HUES64 (cell line): ENCODE data around the gene DEF6. TPM values are rescaled to one million over a fixed set of nuclear protein-coding genes. Genes with fewer than 3 reads are reported as not detected.

Experiments used
- H3K27ac ChIP-seq: 2 replicates; pipeline ENCODE4 v1.7.0; 2013; ENCODE audit warnings: low read depth, low read length, inconsistent platforms
- H3K27me3 ChIP-seq: 2 replicates; pipeline ENCODE4 v1.6.1; 2013; ENCODE audit warnings: mild to moderate bottlenecking, low read length; ENCODE audit not compliant: insufficient read depth
- H3K36me3 ChIP-seq: 2 replicates; pipeline ENCODE4 v1.6.1; 2013; ENCODE audit warnings: mild to moderate bottlenecking, low read length; ENCODE audit not compliant: insufficient read depth
- H3K4me1 ChIP-seq: 2 replicates; pipeline ENCODE4 v1.6.1; 2013; ENCODE audit warnings: mild to moderate bottlenecking, low read length, moderate library complexity; ENCODE audit not compliant: insufficient read depth
- H3K4me3 ChIP-seq: 2 replicates; pipeline ENCODE4 v1.5.1; 2013; ENCODE audit warnings: mild to moderate bottlenecking, low read length, moderate library complexity
- H3K9ac ChIP-seq: 2 replicates; pipeline ENCODE4 v1.6.1; 2013; ENCODE audit warnings: mild to moderate bottlenecking, low read depth, low read length
- H3K9me3 ChIP-seq: 2 replicates; pipeline ENCODE4 v1.6.1; 2013; ENCODE audit warnings: low read depth, low read length; ENCODE audit not compliant: insufficient read depth
- WGBS: fragments of 150-250, 120-280 bp; methylation state at CpG from one replicate; pipeline ENCODE4 v1.1.7; 2013; ENCODE audit warnings: missing lambda C conversion rate; 5-methylcytosine and 5-hydroxymethylcytosine counted together
- polyA plus RNA-seq, 2 experiments: library from polyadenylated mRNA; stranded (reverse); fragments of 50-300 nt; gene quantifications; one replicate each; pipeline ENCODE4 v1.2.3, GENCODE V29; 2013

Gene DEF6, protein sequence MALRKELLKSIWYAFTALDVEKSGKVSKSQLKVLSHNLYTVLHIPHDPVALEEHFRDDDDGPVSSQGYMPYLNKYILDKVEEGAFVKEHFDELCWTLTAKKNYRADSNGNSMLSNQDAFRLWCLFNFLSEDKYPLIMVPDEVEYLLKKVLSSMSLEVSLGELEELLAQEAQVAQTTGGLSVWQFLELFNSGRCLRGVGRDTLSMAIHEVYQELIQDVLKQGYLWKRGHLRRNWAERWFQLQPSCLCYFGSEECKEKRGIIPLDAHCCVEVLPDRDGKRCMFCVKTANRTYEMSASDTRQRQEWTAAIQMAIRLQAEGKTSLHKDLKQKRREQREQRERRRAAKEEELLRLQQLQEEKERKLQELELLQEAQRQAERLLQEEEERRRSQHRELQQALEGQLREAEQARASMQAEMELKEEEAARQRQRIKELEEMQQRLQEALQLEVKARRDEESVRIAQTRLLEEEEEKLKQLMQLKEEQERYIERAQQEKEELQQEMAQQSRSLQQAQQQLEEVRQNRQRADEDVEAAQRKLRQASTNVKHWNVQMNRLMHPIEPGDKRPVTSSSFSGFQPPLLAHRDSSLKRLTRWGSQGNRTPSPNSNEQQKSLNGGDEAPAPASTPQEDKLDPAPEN
- polyA plus RNA-seq (2013, experiment 1 of 2) = 2.7 TPM
- 2.8 TPM for polyA plus RNA-seq (2013, experiment 2 of 2)

DNA sequence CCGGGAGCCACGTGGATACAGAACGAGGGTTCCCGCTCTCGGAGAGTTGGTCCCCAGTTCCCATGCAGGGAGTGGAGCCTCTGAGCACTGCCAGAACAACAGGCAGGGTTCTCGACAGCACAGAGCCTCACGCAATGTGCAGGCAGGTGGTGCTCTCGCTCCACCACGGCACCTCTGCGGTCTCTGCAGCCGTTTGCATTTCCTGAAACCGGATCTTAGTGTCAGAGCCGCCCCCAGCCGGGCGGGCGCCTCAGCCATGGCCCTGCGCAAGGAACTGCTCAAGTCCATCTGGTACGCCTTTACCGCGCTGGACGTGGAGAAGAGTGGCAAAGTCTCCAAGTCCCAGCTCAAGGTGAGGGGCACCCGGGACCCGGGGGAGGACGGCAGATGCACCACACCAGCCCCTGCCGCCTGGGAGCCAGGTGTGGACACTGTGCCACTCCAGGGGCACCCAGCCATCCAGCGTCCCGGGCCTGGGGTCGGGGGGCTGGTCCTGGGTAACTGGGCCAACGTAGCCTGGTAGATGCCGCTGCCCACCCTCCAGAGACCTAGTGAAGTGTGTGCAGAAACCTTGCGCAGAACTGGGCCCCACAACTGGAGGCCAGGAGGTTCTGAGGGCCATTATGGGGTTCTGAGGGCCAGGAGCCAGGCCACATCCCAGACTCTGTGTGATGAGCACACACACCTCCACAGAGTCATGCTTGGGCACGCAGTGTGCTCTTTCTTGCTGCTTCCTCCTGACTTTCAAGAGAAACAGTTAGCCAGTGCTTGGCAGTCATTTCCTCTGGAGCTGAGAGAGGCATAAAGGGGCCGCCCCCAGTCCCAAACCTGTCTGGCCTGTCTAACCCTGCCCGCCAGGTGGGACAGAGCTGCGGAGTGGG, at the start of gene DEF6:
TSS of gene DEF6 (plus strand) at position 218 of the 881 bp plus-strand sequence. CDS start at position 257, 39 bp downstream.
- peaks cover 17% of the 10 kb centered on the region for H3K4me1 ChIP-seq
- H3K9me3 ChIP-seq = no peaks in the 10 kb centered on the region
- WGBS = 29% methylated on average over 34 of the region's 35 CpGs
- H3K9ac ChIP-seq = no peak within 1 kb of the TSS; the same call in 1 of the 2 replicates
- peaks cover 8% of the 10 kb centered on the region; the same call in 1 of the 2 replicates for H3K36me3 ChIP-seq
- H3K27ac ChIP-seq = no peak within 1 kb of the TSS
- H3K27me3 ChIP-seq = no peaks in the 10 kb centered on the region
- H3K4me3 ChIP-seq = peak within 1 kb of the TSS; percentile 47

DNA sequence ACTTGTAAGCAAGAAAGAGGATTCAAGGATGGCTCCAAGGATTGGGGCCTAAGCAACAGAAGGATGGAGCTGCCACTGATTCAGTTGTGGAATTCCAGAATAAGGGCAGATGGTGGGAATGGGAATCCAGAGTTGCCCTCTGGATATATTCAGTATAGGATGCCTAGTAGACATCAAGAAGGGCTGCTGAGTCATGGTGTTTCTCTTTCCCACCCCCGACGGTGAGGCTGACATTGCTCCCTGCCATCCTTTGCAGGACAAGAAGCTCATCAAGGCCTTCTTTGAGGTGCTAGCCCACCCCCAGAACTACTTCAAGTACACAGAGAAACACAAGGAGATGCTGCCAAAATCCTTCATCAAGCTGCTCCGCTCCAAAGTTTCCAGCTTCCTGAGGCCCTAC, 49.3 kb upstream of the DEF6 start:
- Histone ChIP-seq H3K4me1 (peaks cover 16% of the 10 kb centered on the region), H3K27me3 (no peaks in the 10 kb centered on the region), H3K36me3 (peaks cover 14% of the 10 kb centered on the region; the same call in 1 of the 2 replicates), H3K9me3 (no peaks in the 10 kb centered on the region), H3K4me3 (no peak overlapping the region), H3K9ac (no peak overlapping the region), H3K27ac (no peak overlapping the region)
- 63% methylated on average over 3 of the region's 3 CpGs for WGBS

DNA sequence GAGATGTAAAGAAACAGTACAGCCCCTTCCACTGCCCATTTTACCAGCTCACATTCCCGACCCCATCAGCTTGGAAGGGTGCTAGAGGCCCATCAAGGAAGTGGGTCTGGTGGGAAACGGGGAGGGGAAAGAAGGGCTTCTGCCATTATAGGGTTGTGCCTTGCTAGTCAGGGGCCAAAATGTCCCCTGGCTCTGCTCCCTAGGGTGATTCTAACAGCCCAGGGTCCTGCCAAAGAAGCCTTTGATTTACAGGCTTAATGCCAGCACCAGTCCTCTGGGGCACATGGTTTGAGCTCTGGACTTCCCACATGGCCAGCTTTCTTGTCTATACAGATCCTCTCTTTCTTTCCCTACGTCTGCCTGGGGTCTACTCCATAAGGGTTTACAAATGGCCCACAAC, 48.7 kb upstream of the DEF6 start:
- Histone ChIP-seq H3K9me3 (no peaks in the 10 kb centered on the region), H3K4me3 (no peak overlapping the region), H3K27me3 (no peaks in the 10 kb centered on the region), H3K4me1 (peaks cover 16% of the 10 kb centered on the region), H3K27ac (no peak overlapping the region), H3K36me3 (peaks cover 14% of the 10 kb centered on the region; the same call in 1 of the 2 replicates), H3K9ac (no peak overlapping the region)
- 77% methylated on average over 3 of the region's 3 CpGs for WGBS

DNA sequence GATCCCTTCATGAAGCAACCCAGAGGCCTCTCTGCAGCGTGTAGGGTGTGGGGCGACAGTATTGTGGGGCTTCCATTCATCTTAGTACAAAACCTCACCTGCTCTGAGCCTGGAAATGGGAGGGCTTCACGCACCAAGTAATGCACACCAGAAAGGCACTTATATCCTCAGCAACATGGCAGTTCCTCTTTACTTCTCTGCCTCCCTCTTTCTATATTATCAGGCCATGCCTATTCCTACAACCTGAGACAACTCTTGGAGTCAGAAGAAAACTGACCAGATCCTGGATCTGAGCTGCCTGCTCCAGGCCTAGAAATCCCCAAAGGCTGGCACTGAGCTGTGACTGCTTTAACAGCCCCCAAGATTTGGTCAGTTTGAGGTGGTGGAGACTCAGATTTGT, 45.7 kb upstream of the DEF6 start:
- WGBS = over 99% methylated on average over 3 of the region's 3 CpGs
- Histone ChIP-seq H3K4me3 (no peak overlapping the region), H3K27ac (no peak overlapping the region), H3K36me3 (no peaks in the 10 kb centered on the region), H3K4me1 (peaks cover 16% of the 10 kb centered on the region), H3K27me3 (no peaks in the 10 kb centered on the region), H3K9ac (no peak overlapping the region), H3K9me3 (no peaks in the 10 kb centered on the region)

DNA sequence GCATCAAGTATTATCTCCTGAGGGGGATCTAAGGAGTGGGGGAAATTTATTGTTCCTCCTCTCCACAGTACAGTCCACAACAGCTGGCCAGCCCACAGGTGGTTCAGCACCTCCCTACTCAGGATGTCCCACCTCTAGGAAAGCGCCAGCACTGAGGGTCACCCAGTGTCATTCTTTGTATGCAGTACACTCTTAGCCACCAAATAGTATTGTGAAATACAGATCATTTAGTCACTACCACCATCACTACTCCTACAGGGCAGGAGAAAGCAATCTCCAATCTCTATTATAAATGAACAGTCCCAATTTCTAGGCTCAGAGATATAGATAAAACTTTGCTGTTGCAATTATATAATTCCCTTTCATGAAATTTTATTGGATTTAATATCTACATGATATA, 44.4 kb upstream of the DEF6 start:
- no peaks in the 10 kb centered on the region for H3K27me3 ChIP-seq
- WGBS = 95% methylated on average over 1 of the region's 1 CpG

DNA sequence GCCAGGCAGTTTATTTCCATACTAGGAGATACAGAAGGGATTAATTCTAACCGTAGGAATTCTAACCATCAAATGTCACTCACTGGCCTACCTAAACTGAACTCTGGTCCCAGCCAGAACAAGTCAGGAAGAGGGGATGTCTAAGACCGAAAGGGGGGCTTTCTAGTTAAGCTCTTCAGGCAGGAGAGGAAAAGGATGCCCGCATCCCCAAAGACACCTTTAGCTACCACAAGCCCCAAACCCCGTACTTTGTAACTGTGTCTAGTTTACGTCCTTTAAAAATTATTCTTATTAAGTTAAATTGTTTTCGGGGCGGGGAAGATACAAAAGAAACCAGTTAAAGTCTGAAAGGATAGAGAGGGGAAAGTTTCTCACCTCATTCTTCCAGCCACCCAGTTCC, 39.3 kb upstream of the DEF6 start:
- WGBS = 88% methylated on average over 1 of the region's 7 CpGs
- Histone ChIP-seq H3K4me1 (peaks cover 11% of the 10 kb centered on the region), H3K9ac (peak overlapping the region; percentile 94), H3K36me3 (no peaks in the 10 kb centered on the region), H3K9me3 (no peaks in the 10 kb centered on the region), H3K4me3 (peak overlapping the region; percentile 74), H3K27ac (no peak overlapping the region), H3K27me3 (no peaks in the 10 kb centered on the region)

More for the DNA sequence above, 44.4 kb upstream of the DEF6 start:
- Histone ChIP-seq H3K9ac (no peak overlapping the region), H3K36me3 (no peaks in the 10 kb centered on the region), H3K4me3 (no peak overlapping the region), H3K9me3 (no peaks in the 10 kb centered on the region), H3K4me1 (peaks cover 17% of the 10 kb centered on the region), H3K27ac (no peak overlapping the region)

DNA sequence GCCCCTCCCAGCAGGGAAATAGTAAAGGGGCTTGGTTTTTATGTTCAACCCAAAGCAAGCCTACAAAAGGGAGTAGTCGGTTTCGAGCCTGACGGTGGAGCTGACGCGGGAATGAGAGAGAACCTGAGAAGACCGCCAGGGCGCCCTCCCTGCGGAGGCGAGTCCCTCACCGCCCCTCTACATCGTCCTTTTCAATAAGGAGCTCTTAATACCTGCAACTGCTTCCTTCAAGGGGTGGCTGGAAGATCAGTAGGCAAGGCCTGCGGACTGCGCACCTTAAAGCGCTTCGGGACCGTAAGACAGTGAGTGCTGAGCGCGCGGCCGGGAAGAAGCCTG, 38.8 kb upstream of the DEF6 start:
- Histone ChIP-seq H3K9me3 (no peaks in the 10 kb centered on the region), H3K4me3 (peak overlapping the region; percentile 74), H3K36me3 (no peaks in the 10 kb centered on the region), H3K4me1 (peaks cover 11% of the 10 kb centered on the region), H3K27me3 (no peaks in the 10 kb centered on the region), H3K27ac (peak overlapping the region; percentile 99; the same call in 1 of the 2 replicates), H3K9ac (peak overlapping the region; percentile 94)
- WGBS = under 1% methylated on average over 20 of the region's 20 CpGs

DNA sequence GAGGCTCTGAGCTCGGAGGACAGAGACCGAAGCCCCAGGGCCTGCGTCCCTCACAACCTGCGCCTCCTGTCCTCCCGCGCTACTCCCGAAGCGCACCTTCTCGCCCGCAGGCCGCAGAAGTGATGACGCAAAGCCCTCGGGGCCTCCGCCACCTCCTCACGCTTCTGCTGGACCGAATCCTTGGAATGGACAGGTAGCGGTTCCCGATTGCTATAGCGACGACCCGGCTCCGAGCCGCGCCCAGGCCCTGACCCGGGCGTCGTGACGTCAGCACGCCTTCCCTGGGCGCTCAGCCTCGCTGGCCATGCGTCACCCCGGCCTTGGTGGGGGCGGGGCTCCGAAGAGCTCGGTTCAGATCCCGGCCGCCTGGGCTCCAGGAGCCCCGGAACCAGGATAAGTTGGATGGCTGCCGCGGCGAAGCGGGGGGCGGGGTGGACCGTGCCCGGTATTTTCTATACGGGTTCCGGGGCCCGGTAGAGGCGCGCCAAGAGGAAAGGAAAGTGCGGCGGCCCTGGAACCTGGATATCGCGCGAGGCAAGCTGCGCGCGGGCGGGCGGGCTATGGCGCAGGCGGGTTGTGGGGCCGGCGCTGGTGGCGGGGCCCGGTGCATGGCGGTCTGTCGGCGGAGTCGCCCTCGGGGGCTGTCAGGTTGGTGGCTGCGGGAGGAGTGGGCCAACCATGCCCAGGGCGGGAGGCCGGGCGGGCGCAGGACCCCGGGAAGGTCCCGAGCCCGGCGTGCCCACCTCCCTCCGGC, 38.2 kb upstream of the DEF6 start, which contains the start of gene ZNF76:
TSS of gene ZNF76 (plus strand) at position 542 of the 754 bp plus-strand sequence. CDS start 21,417 bp downstream, outside the sequence.
- Histone ChIP-seq H3K4me3 (peak within 1 kb of the TSS; percentile 74), H3K9ac (peak within 1 kb of the TSS; percentile 94), H3K27me3 (no peaks in the 10 kb centered on the region), H3K36me3 (no peaks in the 10 kb centered on the region), H3K4me1 (peaks cover 11% of the 10 kb centered on the region), H3K9me3 (no peaks in the 10 kb centered on the region), H3K27ac (peak within 1 kb of the TSS; percentile 99)
- under 1% methylated on average over 82 of the region's 82 CpGs for WGBS

DNA sequence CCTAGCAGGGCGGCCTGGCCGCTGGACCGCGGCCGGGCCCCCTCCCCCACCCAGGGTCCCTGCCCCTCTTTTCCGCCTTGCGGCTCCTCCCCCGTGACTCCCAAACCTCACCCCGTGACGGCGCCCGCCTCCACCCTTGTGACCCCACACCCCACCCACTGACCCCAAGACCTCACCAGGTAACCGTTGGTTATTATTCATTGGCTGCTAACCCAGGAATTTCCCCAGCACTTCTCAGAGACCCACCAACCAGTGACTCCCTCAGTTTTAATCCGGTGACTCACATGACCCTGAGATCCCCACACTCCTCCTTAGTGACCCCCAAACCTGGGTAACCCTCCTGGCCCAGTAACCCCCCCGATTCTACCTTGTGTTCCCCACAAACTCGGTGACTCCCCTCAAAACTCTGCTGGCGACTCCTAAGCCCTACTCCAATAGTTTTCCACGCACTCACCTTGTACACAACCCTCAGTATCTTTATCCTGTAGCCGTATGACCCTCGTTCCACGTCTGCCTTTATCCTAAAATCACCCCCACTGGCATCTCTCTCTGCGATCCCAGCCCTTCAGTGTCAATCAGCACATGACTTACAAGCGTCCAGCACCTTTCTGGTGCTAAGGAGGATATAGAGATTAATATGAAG, 37.5 kb upstream of the DEF6 start:
- Histone ChIP-seq H3K27me3 (no peaks in the 10 kb centered on the region), H3K36me3 (no peaks in the 10 kb centered on the region), H3K9me3 (no peaks in the 10 kb centered on the region), H3K27ac (peak overlapping the region; percentile 99), H3K4me3 (peak overlapping the region; percentile 74), H3K4me1 (peaks cover 11% of the 10 kb centered on the region), H3K9ac (peak overlapping the region; percentile 94)
- WGBS = 8% methylated on average over 22 of the region's 23 CpGs
